OCI-LY1 (cell line): ENCODE results near the gene ACE2.

Source experiments
- EZH2 ChIP-seq: fragments of 200-600 bp; sonication (generic), shearing (Covaris generic); IDR thresholded peaks from 2 replicates; pipeline ENCODE4 v1.8.0; 2017; ENCODE audit warnings: borderline replicate concordance, mixed run types, mild to moderate bottlenecking, antibody characterized with exemption, low read length, moderate library complexity, mixed read lengths
- TF ChIP-seq, protein P1 (sequence below): fragments of 200-600 bp; sonication (generic), shearing (Covaris generic); IDR thresholded peaks from 2 replicates; pipeline ENCODE4 v1.5.1; 2017; ENCODE audit warnings: mild to moderate bottlenecking, antibody characterized with exemption, low read length, moderate library complexity, mixed read lengths

- TF ChIP-seq, protein P1, sequence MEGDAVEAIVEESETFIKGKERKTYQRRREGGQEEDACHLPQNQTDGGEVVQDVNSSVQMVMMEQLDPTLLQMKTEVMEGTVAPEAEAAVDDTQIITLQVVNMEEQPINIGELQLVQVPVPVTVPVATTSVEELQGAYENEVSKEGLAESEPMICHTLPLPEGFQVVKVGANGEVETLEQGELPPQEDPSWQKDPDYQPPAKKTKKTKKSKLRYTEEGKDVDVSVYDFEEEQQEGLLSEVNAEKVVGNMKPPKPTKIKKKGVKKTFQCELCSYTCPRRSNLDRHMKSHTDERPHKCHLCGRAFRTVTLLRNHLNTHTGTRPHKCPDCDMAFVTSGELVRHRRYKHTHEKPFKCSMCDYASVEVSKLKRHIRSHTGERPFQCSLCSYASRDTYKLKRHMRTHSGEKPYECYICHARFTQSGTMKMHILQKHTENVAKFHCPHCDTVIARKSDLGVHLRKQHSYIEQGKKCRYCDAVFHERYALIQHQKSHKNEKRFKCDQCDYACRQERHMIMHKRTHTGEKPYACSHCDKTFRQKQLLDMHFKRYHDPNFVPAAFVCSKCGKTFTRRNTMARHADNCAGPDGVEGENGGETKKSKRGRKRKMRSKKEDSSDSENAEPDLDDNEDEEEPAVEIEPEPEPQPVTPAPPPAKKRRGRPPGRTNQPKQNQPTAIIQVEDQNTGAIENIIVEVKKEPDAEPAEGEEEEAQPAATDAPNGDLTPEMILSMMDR: no peak
- TF ChIP-seq EZH2: no peak
Measured at GRCh38 chrX:15559227-15559626, 41.5 kb downstream of the ACE2 start.
